ENCODE measurements around the gene EXOC7. TPM values are rescaled to one million over a fixed set of nuclear protein-coding genes. Genes with fewer than 3 reads are reported as not detected.

The EXOC7 gene, protein sequence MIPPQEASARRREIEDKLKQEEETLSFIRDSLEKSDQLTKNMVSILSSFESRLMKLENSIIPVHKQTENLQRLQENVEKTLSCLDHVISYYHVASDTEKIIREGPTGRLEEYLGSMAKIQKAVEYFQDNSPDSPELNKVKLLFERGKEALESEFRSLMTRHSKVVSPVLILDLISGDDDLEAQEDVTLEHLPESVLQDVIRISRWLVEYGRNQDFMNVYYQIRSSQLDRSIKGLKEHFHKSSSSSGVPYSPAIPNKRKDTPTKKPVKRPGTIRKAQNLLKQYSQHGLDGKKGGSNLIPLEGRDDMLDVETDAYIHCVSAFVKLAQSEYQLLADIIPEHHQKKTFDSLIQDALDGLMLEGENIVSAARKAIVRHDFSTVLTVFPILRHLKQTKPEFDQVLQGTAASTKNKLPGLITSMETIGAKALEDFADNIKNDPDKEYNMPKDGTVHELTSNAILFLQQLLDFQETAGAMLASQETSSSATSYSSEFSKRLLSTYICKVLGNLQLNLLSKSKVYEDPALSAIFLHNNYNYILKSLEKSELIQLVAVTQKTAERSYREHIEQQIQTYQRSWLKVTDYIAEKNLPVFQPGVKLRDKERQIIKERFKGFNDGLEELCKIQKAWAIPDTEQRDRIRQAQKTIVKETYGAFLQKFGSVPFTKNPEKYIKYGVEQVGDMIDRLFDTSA
- total RNA-seq, result 127 and 129 TPM in 2 replicates

DNA sequence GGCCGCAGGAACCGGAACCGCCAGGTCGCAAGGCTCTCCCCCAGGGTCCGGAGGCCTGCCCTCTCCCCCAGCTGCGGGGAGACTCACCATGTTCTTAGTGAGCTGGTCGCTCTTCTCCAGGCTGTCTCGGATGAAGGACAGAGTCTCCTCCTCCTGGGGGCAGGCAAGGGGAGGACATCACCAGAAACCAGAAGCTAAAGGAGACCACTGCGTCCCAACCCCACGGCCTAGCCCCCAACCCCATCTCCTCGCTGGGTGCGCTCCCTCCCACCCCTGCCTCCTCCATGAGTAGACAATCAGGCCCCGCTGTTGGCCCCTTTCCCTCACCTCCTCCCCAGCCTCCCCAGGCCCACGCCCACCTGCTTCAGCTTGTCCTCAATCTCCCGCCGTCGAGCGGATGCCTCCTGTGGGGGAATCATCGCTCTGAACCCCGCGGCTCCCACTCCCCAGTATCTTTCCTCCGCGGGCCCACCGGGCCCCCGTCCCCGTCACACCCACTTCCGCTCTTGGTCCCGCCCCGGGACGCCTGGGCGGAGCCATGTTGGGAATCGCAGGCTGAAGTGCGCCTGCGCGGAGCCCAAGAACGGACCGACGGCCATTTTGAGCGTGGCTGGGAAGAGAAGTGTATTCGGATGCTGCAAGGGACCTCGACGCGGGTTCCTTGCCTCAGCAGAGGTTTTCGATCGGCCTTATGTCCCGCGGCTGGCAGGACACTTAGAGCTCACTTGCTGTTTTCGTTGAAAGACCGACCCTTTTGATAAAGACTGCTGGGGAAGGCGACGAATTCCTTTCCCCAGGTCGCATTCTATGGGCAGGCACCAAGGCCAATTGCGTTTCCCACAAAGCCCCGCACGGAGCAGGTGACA, at the start of gene EXOC7:
TSS of gene EXOC7 (minus strand) at position 514 of the 866 bp plus-strand sequence. CDS start at position 419, 95 bp downstream.

DNA sequence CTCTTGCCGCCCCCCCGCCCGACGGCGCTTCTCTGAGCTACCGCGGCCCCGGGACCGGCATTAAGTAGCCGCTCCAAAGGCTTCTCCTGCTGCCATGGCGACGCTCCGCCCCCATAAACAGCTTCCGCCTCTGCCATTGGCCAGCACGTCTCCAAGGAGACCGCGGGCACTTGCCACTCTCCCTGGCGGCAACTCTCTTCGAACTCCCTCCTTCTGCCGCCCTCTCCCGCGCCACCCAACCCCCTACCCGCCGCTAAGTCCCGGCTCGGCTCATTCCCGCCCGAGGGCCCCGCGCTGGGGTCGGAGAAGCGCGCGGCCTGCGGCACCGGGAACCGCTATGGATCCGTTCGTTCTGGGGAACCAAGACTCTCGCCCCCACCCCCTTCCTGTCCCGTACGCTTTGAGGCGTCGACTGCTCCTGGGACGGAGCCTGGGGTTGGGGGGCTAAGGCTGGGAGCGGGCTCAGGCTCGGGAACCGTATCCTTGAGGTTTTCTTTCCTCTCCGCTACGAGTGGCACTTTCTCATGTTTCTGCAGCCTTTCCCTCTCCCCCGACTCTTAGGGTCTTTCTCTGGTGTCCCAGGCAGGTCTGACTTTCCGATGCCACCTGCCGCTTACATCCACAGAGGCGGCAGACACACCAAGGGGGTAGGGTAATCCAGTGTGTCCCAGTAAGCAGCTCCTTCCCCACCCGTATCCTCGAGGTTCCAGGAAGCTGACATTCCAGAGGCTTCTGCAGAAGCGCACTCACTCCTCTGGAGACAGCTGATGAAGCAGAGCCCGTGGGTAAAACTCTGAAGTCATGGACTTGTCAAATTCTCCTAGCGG, 37.8 kb upstream of the EXOC7 start, which contains the start of gene FOXJ1:
TSS of gene FOXJ1 (minus strand) at position 34 of the 827 bp plus-strand sequence. CDS start 850 bp downstream, outside the sequence.

DNA sequence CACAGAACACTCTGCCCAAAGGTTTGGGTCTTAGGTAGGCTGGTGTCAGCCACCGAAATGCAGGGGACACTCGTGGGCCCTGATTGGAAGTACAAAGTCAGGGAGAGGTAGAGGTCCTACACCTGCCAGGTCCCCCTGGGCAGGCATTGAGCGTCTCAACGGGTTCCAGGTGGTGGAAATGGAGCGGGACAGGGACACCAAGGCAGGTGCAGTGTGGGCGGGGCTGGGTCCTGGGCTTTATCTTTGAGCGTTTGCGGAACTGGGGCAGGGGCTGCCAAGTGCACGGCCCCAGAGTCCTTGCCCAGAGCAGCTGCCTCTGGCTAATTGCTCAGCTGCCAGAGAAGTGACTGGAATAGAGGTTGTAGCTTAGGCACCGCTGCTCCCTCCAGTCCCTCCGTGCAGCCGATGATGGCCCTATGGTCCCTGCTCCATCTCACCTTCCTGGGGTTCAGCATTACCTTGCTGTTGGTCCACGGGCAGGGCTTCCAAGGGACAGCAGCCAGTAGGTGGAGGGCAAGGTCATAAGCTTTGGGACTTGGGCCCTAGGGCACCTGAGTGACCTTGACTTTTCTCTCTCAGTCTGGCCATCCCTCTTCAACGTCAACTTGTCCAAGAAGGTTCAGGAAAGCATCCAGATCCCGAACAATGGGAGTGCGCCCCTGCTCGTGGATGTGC, 24.6 kb downstream of the EXOC7 start, which contains the start of gene ZACN:
TSS of gene ZACN (plus strand) at position 323 of the 675 bp plus-strand sequence. CDS start at position 406, 83 bp downstream.

DNA sequence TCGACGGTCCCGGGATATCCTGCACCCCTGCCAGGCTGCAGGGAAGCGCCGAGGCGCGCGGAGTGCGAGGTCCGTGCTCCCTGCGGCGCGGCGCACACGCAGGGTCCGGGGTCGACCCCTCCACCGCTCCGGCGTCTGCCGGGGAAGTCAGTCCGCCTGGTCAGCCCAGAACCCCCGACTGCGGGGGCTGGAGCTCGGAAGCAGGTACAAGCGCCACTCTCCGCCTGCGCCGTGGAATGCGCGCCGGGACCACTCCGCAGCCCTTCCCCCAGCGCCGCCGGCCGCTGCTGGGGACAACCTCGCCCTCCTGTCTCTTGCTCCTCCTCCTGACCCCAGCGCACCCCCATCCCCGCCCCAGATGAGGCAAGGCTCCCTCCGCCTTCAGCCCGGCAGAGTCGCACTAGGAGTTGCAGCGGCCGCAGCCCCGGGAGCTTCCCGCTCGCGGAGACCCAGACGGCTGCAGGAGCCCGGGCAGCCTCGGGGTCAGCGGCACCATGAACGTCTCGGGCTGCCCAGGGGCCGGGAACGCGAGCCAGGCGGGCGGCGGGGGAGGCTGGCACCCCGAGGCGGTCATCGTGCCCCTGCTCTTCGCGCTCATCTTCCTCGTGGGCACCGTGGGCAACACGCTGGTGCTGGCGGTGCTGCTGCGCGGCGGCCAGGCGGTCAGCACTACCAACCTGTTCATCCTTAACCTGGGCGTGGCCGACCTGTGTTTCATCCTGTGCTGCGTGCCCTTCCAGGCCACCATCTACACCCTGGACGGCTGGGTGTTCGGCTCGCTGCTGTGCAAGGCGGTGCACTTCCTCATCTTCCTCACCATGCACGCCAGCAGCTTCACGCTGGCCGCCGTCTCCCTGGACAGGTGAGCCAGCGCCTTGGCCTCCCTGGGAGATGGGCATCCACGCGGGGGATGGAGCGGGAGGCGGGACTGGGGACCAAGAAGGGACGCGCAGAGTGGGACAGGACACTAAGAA, 28.9 kb downstream of the EXOC7 start, which contains the start of gene GALR2:
TSS of gene GALR2 (plus strand) at position 392 of the 974 bp plus-strand sequence. CDS start at position 495, 103 bp downstream.

DNA sequence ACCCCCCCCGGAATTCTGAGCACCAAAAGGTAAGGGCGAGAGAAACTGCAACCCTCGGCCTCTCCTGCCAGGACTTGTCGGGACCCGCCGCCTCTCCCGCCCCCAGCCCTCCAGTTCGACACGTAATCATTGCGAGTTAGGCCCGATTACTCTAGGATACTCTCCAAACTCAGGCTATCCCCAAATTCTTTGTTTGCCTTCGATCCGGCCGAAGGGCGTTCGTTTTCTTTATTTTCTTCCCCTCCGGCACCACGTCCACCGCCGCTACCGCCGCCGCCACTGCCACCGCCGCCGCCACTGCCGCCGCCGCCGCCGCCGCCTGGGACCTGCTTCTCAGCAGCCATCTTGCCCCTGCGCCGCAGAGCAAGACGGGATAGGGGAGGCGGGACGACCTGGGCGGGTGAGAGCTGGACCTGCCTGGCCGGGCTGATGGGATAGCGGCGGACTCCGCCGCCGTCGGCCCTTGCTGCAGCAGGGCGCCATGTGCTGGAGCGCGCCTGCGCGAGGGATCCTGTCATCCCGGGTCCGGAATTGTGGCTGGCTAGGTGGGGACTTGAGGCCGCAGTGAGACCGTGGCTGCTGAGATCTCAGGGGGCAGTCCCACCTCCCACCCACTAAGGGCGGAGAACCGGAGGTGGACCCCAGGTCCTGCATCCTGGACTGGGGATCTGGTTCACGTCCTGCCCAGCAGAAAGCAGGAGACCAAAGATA, 31.3 kb downstream of the EXOC7 start, which contains the start of gene SRP68:
TSS of gene SRP68 (minus strand) at position 370 of the 711 bp plus-strand sequence. CDS start at position 344, 26 bp downstream.

Small RNA genes lying within 50 kb of the gene (small RNA-seq; reads per million reads assigned to genes)
- gene MIR6868, result not detected

Other genes with a start within 250 kb of the EXOC7 start
- gene WBP2, start 248.5 kb downstream of the EXOC7 start, total RNA-seq, result 26.8 and 28.2 TPM in 2 replicates
- gene TRIM47, start 225.2 kb downstream of the EXOC7 start, total RNA-seq, result 35.9 and 40.7 TPM in 2 replicates
- 33.2 and 39.1 TPM in 2 replicates for gene TRIM65, start 206.8 kb downstream of the EXOC7 start, total RNA-seq
- 28.7 and 30.1 TPM in 2 replicates for gene MRPL38, start 198.9 kb downstream of the EXOC7 start, total RNA-seq
- 7.8 and 10.7 TPM in 2 replicates for gene FBF1, start 162.7 kb downstream of the EXOC7 start, total RNA-seq
- 67.9 and 72.0 TPM in 2 replicates for gene ACOX1, start 124.6 kb downstream of the EXOC7 start, total RNA-seq
- gene TEN1, start 124.5 kb downstream of the EXOC7 start, total RNA-seq, result 22.9 and 27.3 TPM in 2 replicates
- 0.97 and 1.7 TPM in 2 replicates for gene CDK3, start 102.9 kb downstream of the EXOC7 start, total RNA-seq
- under 0.01 TPM in 1 of 2 replicates, not detected in the other for gene EVPL, start 76.5 kb downstream of the EXOC7 start, total RNA-seq
- gene SRP68, start 31.3 kb downstream of the EXOC7 start, total RNA-seq, result 29.2 and 31.0 TPM in 2 replicates
- not detected in 2 replicates for gene GALR2, start 29.0 kb downstream of the EXOC7 start, total RNA-seq
- not detected in 2 replicates for gene ZACN, start 24.6 kb downstream of the EXOC7 start, total RNA-seq
- gene FOXJ1, start 37.5 kb upstream of the EXOC7 start, total RNA-seq, result not detected in 2 replicates
- gene RNF157, start 136.7 kb upstream of the EXOC7 start, total RNA-seq, result 6.4 and 8.0 TPM in 2 replicates
- gene UBALD2, start 161.6 kb upstream of the EXOC7 start, total RNA-seq, result 3.4 and 4.7 TPM in 2 replicates
- 1.8 and 3.9 TPM in 2 replicates for gene QRICH2, start 204.5 kb upstream of the EXOC7 start, total RNA-seq